Tibial artery (tissue), 4 donors: Measurements from ENCODE around the gene DPP6.

ENCODE experiments used
- DNase-seq, 2 donors: peaks; one replicate each; pipeline ENCODE4 v3.0.0-alpha.2; 2019
- H3K27ac ChIP-seq, 2 donors: fragments of 200-600 bp; sonication (generic) in 1 of 2; 1 replicate in 1 of 2; 2 replicates in 1 of 2; pipeline ENCODE4 v1.5.1; 2018 to 2019; ENCODE audit warnings: mild to moderate bottlenecking in 1 of 2
- H3K27me3 ChIP-seq, 2 donors: fragments of 200-600 bp; sonication (generic) in 1 of 2; one replicate each; pipeline versions ENCODE4 v1.5.1 to v1.6.0; 2016 to 2019
- H3K36me3 ChIP-seq, 3 donors: fragments of 200-600 bp; sonication (generic) in 2 of 3; one replicate each; pipeline ENCODE4 v1.5.1; 2016 to 2019; ENCODE audit warnings: mild to moderate bottlenecking in 2 of 3
- H3K4me1 ChIP-seq, 4 donors: fragments of 200-600 bp; sonication (generic) in 2 of 4; 1 replicate in 3 of 4; 2 replicates in 1 of 4; pipeline ENCODE4 v1.5.1; 2016 to 2019
- H3K4me3 ChIP-seq, 2 donors: fragments of 200-600 bp; sonication (generic) in 1 of 2; 1 replicate in 1 of 2; 2 replicates in 1 of 2; pipeline ENCODE4 v1.5.1; 2018 to 2019; ENCODE audit warnings: mild to moderate bottlenecking in 2 of 2
- H3K9me3 ChIP-seq, 3 donors: fragments of 200-600 bp; sonication (generic) in 1 of 3; one replicate each; pipeline ENCODE4 v1.5.1; 2016 to 2019
- intact Hi-C: fragments of 100-400 bp; cut with DNase I; formaldehyde crosslinking; loops from one replicate; pipeline ENCODE4 v1.15.0; 2023; ENCODE audit warnings: low total_unique reads
- TF ChIP-seq, protein P1 (sequence below), 2 experiments: fragments of 200-600 bp in 1 of 2; fragments of 450-650 bp in 1 of 2; IDR thresholded peaks; one replicate each; pipeline ENCODE4 v1.5.1; 2017 to 2019; ENCODE audit warnings: antibody characterized with exemption in 2 of 2, mild to moderate bottlenecking in 1 of 2, moderate library complexity in 1 of 2

The DPP6 gene

GRCh38 chr7:154575497-154575896 lies 523.3 kb downstream of the DPP6 start:
- intact Hi-C loops, result no loop called here
- H3K27ac ChIP-seq, result no peak overlapping the region
- no peak overlapping the region for H3K4me3 ChIP-seq
- H3K36me3 ChIP-seq, result no peaks in the 10 kb centered on the region
- TF ChIP-seq, protein P1, sequence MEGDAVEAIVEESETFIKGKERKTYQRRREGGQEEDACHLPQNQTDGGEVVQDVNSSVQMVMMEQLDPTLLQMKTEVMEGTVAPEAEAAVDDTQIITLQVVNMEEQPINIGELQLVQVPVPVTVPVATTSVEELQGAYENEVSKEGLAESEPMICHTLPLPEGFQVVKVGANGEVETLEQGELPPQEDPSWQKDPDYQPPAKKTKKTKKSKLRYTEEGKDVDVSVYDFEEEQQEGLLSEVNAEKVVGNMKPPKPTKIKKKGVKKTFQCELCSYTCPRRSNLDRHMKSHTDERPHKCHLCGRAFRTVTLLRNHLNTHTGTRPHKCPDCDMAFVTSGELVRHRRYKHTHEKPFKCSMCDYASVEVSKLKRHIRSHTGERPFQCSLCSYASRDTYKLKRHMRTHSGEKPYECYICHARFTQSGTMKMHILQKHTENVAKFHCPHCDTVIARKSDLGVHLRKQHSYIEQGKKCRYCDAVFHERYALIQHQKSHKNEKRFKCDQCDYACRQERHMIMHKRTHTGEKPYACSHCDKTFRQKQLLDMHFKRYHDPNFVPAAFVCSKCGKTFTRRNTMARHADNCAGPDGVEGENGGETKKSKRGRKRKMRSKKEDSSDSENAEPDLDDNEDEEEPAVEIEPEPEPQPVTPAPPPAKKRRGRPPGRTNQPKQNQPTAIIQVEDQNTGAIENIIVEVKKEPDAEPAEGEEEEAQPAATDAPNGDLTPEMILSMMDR (IDR thresholded peaks at IDR 0.05), result no peak
- no peak for DNase-seq
- H3K9me3 ChIP-seq, result no peaks in the 10 kb centered on the region
- no peaks in the 10 kb centered on the region for H3K27me3 ChIP-seq
- H3K4me1 ChIP-seq, result no peaks in the 10 kb centered on the region

DNA sequence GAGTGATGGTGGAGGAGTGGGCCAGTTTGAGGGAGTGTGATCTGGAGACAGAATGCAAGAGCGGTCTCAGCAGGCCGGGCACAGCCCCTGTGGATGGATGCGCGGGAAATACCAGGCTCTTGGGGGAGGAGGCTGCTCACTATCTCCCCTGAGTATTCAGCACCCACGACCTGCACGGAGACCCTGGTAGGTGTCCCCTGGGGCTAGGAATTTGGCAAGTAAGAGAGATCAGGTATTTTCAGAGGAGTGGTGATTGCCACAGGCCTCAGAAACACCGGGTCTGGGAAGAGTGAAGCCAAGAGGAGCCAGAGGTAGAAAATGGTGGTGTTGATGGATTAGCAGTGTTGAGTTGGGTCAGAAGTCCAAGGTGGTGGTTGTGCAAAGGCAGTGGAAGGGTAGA lies 524.4 kb downstream of the DPP6 start:
- Histone ChIP-seq H3K36me3 (no peaks in the 10 kb centered on the region), H3K9me3 (no peaks in the 10 kb centered on the region), H3K4me3 (no peak overlapping the region), H3K27ac (no peak overlapping the region), H3K4me1 (no peaks in the 10 kb centered on the region), H3K27me3 (no peaks in the 10 kb centered on the region)
- DNase-seq, result no peak
- TF ChIP-seq, protein P1 (IDR thresholded peaks at IDR 0.05), result no peak
- intact Hi-C loops, result no loop called here

- H3K4me3 ChIP-seq, result no peak overlapping the region
- no peaks in the 10 kb centered on the region for H3K27me3 ChIP-seq
- no peak overlapping the region for H3K27ac ChIP-seq
- H3K9me3 ChIP-seq, result no peaks in the 10 kb centered on the region
- DNase-seq, result no peak
- TF ChIP-seq, protein P1 (IDR thresholded peaks at IDR 0.05), result no peak
- H3K4me1 ChIP-seq, result no peaks in the 10 kb centered on the region
- intact Hi-C loops, result no loop called here
- no peaks in the 10 kb centered on the region for H3K36me3 ChIP-seq
Measured at GRCh38 chr7:154577141-154577873, 525.1 kb downstream of the DPP6 start.

DNA sequence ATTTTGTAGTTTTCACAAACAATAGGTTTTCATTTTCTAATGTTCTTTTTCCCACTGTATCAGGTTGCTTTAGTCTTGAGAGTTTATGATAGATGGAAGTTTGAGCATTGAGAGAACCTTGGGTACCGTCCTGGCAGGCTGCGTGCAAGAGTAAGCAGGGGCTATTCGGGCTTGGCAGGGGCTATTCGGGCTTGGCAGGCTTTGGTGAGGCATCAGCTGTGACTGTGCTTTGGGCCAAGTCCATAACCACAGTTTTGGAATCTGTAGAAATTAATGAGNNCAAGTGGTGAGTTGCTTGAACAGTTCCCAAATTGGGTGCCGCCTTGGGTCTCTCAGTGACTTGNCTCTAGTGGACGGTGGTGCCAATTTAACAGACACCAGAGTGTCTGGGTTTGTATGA lies 526.1 kb downstream of the DPP6 start:
- Histone ChIP-seq H3K27ac (no peak overlapping the region), H3K36me3 (no peaks in the 10 kb centered on the region), H3K27me3 (no peaks in the 10 kb centered on the region), H3K4me1 (no peaks in the 10 kb centered on the region), H3K4me3 (no peak overlapping the region), H3K9me3 (no peaks in the 10 kb centered on the region)
- TF ChIP-seq, protein P1 (IDR thresholded peaks at IDR 0.05), result no peak
- no peak for DNase-seq
- intact Hi-C loops, result no loop called here

- Histone ChIP-seq H3K4me3 (no peak overlapping the region), H3K4me1 (no peaks in the 10 kb centered on the region), H3K9me3 (peaks cover 0 to 7% (median 0%) of the 10 kb centered on the region in 3 donors), H3K27ac (no peak overlapping the region), H3K27me3 (no peaks in the 10 kb centered on the region), H3K36me3 (no peaks in the 10 kb centered on the region)
- intact Hi-C loops, result no loop called here
- TF ChIP-seq, protein P1 (IDR thresholded peaks at IDR 0.05), result no peak
- no peak for DNase-seq
Measured at GRCh38 chr7:154579711-154580110, 527.5 kb downstream of the DPP6 start.
